HepG2 (cell line): ENCODE measurements around the gene PTPA. TPM values are rescaled to one million over a fixed set of nuclear protein-coding genes. Genes with fewer than 3 reads are reported as not detected.

Experiments
- AKNA ChIP-seq: sonication (generic); formaldehyde crosslinking; IDR thresholded peaks from 2 replicates; pipeline ENCODE4 v1.4.0; 2020; ENCODE audit warnings: missing genetic modification reagents, borderline replicate concordance
- ASH2L ChIP-seq: fragments of 300-600, 200-600 bp; sonication (generic); IDR thresholded peaks from 2 replicates; pipeline ENCODE4 v1.7.0; 2017; ENCODE audit warnings: low read depth, mild to moderate bottlenecking, moderate library complexity, mixed read lengths, low read length; ENCODE audit not compliant: insufficient read length
- MTF2 ChIP-seq: sonication (generic); formaldehyde crosslinking; IDR thresholded peaks from 2 replicates; pipeline ENCODE4 v1.5.0; 2020; ENCODE audit warnings: missing genetic modification reagents, borderline replicate concordance
- MYC ChIP-seq: sonication (generic); formaldehyde crosslinking; IDR thresholded peaks from 2 replicates; pipeline ENCODE4 v1.9.0; 2021; ENCODE audit warnings: missing genetic modification reagents, borderline replicate concordance
- RBAK ChIP-seq: sonication (generic); formaldehyde crosslinking; IDR thresholded peaks from 2 replicates; pipeline ENCODE4 v1.5.1; 2020; ENCODE audit warnings: mild to moderate bottlenecking, missing genetic modification reagents
- RXRB ChIP-seq: IDR thresholded peaks from 2 replicates; pipeline ENCODE4 v1.6.1; 2016; ENCODE audit warnings: borderline replicate concordance, missing genetic modification reagents, missing compliant biosample characterization
- ZNF142 ChIP-seq: sonication (generic); formaldehyde crosslinking; IDR thresholded peaks from 2 replicates; pipeline ENCODE4 v1.4.0; 2020; ENCODE audit warnings: missing genetic modification reagents
- ZNF276 ChIP-seq: sonication (generic); formaldehyde crosslinking; IDR thresholded peaks from 2 replicates; pipeline ENCODE4 v1.4.0; 2020; ENCODE audit warnings: mild to moderate bottlenecking, low read depth, missing genetic modification reagents
- ZNF468 ChIP-seq: sonication (generic); formaldehyde crosslinking; IDR thresholded peaks from 2 replicates; pipeline ENCODE4 v1.8.0; 2022; ENCODE audit warnings: mild to moderate bottlenecking, moderate library complexity, missing genetic modification reagents
- polyA plus RNA-seq, 8 experiments: library from polyadenylated mRNA; depleted of rRNA in 3 of 8; stranded (reverse) in 7 of 8; unstranded in 1 of 8; fragments of >200 nt; fragmentation: Illumina TruSeq in 4 of 8; extraction: Trizol in 4 of 8; gene quantifications; 2 replicates each; pipeline versions ENCODE4 v1.2.1 to v1.2.3, GENCODE V29; 2011 to 2016; ENCODE audit warnings: low read depth in 4 of 8, missing spikeins in 1 of 8, mixed read lengths in 1 of 8; ENCODE audit not compliant: insufficient read depth in 1 of 8
- total RNA-seq, 5 experiments: library from RNA; depleted of rRNA; stranded (reverse); fragments of >200 nt; fragmentation: Illumina TruSeq; extraction: Trizol; gene quantifications; 2 replicates each; pipeline ENCODE4 v1.2.3, GENCODE V29; 2016; ENCODE audit warnings: low read depth in 1 of 5

Gene PTPA
- total and polyA plus RNA-seq, 2 of the 13 experiments (the other 11 are each of a cell fraction or from before 2014, with no cell fraction given), result 79.3 to 105 TPM

GRCh38 chr9:129177791-129178567 is 66.8 kb downstream of the PTPA start, which contains the start of gene IER5L (continued):
- TF ChIP-seq ASH2L (no peak), ZNF468 (CRISPR knock-in tag) (no peak), RXRB (peak; percentile 50; the same call in 1 of the 2 replicates), RBAK (CRISPR knock-in tag) (no peak), ZNF276 (CRISPR knock-in tag) (no peak), ZNF142 (0 out of 2 replicates have a peak, but pooled peaks have one; percentile 57), MTF2 (CRISPR knock-in tag) (no peak), MYC (CRISPR knock-in tag) (peak; percentile 39; the same call in 1 of the 2 replicates), AKNA (CRISPR knock-in tag) (no peak; the same call in 1 of the 2 replicates)
